Astrocyte of the spinal cord (primary cell): ENCODE results near the gene WWP2.

ENCODE experiments used
- DNase-seq: peaks from one replicate; pipeline ENCODE4 v3.0.0; 2011; ENCODE audit warnings: low read depth, low spot score
- H3K4me3 ChIP-seq: 2 replicates; pipeline ENCODE4 v1.5.1; 2011; ENCODE audit warnings: low read depth, mild to moderate bottlenecking, low read length, moderate library complexity
- CTCF ChIP-seq: IDR thresholded peaks from 2 replicates; pipeline ENCODE4 v1.5.1; 2012; ENCODE audit warnings: low read depth, mild to moderate bottlenecking, low read length, inconsistent platforms
- in situ Hi-C: cut with HindIII; loops from 2 replicates; pipeline ENCODE4 v1.10.0; 2017; ENCODE audit warnings: low sequenced_read_pairs

The WWP2 gene

GRCh38 chr16:69888005-69888590 lies 126.0 kb downstream of the WWP2 start:
- TF ChIP-seq CTCF: no peak
- no peak for DNase-seq
- H3K4me3 ChIP-seq: no peak overlapping the region
- in situ Hi-C loops: no loop called here

DNA sequence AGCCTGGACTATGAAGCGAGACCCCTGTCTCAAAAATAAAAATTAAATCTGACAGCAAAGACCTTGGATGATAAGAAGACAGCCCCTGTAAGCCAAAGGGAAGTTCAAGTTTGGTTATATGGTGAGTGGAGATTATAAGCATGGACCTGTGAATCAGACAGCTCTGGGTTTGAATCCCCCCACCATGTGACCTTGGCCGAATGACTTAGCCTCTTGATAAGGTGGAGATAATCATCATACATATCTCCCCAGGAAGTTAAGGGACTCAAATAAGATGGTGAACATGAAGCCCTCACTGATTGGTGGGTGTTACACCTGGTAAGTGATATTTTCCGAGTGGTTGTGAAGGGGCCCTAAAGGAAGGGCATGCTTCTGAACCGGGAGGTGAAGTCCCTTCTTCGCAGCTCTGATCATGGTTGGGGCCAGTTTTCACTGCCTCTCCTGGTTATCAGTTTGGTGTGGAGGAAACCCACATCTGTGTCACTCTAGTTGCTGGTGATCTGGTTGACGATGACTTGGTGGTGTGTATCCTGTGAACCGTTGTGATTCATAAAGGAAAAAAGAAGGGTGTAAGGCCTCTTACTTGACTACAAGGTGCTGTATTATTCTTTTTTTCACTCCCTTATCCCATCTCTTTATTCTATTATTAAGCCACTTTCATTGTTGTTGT lies 127.3 kb downstream of the WWP2 start:
- no peak for DNase-seq
- H3K4me3 ChIP-seq: no peak overlapping the region
- TF ChIP-seq CTCF: no peak
- in situ Hi-C loops: no loop called here

DNA sequence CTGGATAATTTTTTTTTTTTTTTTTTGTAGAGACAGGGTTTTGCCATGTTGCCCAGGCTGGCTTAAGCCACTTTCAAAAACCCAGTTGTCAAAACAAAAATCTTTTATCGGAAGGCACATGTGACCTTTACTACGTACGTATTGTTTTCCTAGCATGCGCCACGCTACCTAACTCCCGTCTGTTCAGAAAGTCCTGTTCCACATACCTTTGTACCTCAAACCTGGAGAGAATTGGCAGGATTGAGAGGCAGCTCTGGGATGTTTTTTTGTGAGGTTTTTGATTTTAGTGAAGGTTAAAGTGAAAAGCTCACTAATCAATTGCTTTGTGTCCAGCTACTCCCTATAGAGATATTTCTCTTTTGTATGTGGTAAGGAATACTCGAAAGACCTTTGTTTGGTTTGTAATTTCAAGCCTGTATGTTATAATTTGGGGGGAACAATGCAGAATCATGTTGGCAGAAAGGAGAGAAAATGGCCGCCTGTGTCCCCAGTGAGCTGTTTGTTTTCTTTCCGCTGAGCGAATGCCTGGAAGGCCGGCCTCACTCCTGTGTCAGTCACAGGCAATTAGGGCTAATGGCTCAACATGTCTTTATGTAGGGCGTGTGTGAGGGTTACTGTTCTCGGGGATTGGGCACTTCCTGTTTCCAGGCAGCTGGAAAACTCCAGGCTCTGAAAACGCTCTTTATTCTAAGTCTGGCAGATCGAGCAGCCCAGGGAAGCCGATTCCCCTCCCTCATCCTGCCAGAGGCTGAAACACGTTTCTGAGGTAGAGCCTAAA lies 128.2 kb downstream of the WWP2 start:
- DNase-seq: peak; percentile 55
- TF ChIP-seq CTCF: no peak
- in situ Hi-C loops: no loop called here
- no peak overlapping the region for H3K4me3 ChIP-seq

- TF ChIP-seq CTCF: no peak
- no peak overlapping the region for H3K4me3 ChIP-seq
- no peak for DNase-seq
- in situ Hi-C loops: no loop called here
These were observed 128.8 kb downstream of the WWP2 start for GRCh38 chr16:69890892-69891282.

- no peak for DNase-seq
- no peak overlapping the region for H3K4me3 ChIP-seq
- no peak for TF ChIP-seq CTCF
- in situ Hi-C loops: no loop called here
These were observed 130.2 kb downstream of the WWP2 start for GRCh38 chr16:69892378-69892777.

- in situ Hi-C loops: no loop called here
- no peak for TF ChIP-seq CTCF
- DNase-seq: no peak
These were observed 131.0 kb downstream of the WWP2 start for GRCh38 chr16:69893106-69893505.

More at GRCh38 chr16:69893106-69893505, 131.0 kb downstream of the WWP2 start:
- H3K4me3 ChIP-seq: no peak overlapping the region
